SIG-M5 (cell line): ENCODE data around the gene AKIP1.
A peak's percentile ranks its signal among the peaks of the same experiment; 100 is the strongest.
"Not testable (repeated sequence)": the region's sequence is repeated elsewhere in the genome, so short reads cannot be mapped to it uniquely, and the experiment has no call there.

Source experiments
- DNase-seq: peaks from one replicate; lab custom pipeline; 2025; lab: John Stamatoyannopoulos, UW

The AKIP1 gene

DNA sequence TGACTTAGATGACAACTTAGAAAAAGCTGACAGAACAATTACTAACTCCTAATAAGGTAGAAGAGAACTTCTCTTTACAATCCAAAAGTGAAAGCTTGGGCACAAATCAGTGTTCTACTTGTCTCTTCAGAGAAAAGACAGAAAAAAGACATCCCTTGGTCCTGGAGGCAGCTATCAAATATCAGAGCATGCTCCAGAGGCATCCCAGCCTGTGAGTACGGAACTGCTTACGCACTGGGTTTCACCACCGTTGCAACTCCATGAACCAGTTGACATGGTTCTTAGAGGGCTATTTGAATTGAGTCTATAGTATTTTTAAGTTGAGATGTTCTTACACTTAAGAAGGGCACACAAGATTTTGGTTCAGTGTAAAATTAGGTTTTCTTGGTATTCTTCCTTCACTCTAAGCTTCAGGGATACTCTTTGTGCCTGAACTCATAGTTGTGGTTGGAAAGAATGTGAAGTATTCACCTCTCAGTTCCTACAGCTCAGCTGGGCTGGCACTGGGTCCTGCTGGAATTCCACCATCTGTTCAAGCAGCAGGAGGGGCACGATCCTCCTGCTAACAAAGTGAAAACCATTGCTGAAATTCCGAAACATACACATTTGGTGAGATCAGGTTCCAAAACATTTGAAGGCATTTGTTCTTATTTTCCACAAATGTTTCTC is 6.3 kb downstream of the AKIP1 start:
- no peak for DNase-seq

DNA sequence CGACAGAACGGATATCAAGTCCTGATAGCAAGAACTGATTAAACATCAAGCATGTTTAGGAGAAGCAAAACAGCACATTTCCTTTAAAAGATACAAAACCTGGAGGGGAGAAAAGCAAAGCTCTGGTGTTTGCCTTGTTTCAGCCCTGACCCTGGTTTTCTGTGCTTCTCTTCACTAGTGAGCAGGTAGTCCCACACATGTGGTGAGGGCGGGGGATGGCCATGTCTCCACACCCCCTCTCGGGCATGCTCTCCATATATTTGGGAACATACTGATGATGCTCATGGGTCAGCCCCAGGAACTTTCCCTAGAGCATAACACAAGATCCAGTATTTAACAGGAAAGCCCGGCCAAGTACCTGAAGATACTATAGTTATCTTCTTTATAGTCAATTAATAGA is 11.7 kb downstream of the AKIP1 start:
- DNase-seq: no peak

DNA sequence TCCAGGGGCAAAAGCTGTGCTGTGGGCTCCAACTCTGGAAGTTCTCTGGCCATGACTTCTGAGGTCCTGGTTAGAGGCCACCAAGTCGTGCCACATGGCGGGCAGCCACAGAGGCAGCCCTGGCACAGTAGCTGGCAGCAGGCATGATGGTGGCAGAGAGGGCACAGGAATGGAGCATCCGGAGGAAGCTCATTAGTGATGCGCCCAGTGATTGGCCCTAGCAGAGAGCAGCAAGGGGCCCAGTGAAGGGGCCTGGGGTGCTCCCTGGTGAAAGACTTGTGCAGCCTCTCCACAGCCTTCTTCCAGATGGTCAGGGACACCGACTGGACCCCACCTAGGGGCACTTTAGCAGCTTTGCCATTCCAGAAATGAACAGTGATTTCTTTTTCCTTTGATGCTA is 14.7 kb downstream of the AKIP1 start:
- DNase-seq: no peak

DNA sequence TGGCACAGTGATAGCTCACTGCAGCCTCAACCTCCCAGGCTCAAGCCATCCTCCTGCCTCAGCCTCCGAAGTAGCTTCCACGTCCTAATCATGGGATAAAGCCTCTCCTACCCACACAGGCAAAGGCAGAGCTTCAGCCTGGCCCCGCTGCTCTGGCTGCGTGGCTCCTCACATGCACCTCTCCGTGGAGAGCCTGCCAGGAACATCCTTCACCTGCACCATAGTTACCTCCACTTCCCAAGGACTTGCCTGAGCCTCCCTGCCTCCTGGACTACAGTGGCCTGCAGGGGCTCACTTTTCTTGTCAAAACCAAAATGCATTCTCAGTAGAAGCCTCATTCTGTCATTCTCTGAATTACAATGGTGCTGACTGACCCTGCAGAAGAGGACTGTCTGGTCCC is 15.2 kb downstream of the AKIP1 start:
- no peak for DNase-seq

DNA sequence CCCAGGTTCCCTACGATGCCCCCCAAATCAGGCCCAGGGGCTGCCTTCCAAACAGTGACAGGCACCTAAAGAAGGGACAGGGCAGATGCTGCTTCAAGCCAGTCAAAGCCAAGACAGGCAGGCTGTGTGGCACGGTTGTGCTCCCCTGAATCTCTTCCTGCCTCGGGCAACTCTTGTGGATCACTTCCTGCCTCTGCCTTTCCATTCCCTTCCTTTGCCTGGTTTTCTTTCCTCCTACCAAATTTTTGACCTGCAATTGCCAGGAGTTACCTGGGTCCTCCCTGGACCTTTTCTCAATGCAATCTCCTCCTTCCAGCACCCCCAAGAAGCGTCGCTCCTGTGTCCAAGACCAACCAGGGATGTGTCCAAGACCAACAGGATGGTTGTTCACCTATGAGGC is 16.2 kb downstream of the AKIP1 start:
- no peak for DNase-seq

DNA sequence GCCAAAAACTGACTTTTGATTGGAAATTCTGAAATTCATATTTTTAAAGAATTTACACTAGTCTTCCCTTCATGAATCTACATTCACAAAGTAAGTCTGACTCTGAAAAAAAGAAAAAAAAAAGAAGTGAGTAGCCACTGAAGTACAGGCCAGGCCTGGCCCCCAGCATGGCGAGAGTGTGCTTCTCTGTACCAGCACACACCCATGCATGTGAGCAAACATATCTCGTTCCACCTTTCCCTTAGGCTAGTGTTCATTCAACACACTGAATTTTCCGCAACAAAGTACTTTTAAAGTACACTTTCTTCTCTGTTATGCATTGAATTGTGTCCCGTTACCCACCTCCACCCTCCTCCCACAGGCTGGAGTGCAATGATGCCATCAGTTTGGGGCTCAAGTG is 17.2 kb downstream of the AKIP1 start:
- DNase-seq: no peak

DNA sequence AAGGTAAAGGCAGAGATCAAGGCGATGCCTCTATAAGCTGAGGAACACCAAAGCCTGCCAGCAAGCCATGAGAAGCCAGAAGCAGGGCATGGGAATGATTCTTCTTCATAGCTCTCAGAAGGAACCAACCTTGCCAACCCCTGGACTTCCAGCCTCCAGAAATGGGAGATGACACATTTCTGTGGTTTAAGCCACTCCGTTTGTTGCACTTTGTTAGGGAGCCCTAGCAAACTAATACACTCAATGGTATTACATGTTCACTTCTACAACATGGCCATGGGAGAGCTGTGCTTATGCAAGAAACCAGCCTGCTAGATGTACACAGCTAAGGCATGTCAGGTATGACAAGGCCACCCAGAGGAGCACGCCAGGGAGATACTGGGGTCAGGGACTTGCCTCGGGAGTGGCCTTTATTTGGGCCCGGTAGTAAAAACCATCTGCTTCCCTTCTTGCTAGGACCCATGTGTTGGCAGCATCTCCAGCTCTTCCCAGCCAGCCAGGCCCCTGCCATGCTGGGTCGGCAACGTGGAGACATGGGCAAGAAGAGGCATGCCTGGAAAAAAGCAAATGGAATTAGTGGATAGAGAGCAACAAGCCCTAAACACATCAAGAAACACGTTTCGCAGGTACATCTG is 18.1 kb downstream of the AKIP1 start:
- no peak for DNase-seq

DNA sequence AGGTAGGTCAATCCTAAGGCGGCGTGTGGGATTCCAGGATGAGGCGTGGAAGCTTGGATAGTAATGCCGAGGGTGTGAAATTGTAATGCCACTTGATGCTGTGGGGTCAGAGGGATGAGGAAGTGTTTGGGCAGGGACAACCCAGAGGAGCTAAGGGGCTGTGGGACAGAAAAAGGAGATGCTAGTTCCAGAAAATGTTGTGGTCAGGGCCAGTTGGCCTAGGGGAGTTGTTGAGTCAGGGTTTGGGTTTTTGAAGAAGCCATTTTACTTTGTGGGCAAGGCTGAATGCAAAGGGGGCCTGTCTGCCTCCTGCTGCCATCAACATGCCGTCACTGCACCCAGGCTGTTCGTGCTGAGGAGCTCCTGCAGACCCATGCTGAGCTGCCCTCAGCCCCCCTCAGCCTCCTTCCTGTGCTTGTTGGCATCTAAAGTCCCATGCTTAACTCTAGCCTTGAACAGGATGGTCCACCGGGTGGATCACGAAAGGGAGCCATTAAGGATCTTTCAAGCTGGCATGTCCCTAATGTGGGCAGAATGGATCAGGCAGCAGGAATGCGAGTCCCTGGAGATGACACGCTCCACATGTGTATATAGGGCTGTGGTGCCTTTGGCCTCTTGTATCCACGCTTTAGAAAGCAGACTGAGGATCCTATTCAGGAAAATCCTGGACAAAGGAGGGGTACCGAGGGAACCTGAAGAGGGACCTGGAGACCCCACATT is 19.6 kb downstream of the AKIP1 start:
- no peak for DNase-seq

DNA sequence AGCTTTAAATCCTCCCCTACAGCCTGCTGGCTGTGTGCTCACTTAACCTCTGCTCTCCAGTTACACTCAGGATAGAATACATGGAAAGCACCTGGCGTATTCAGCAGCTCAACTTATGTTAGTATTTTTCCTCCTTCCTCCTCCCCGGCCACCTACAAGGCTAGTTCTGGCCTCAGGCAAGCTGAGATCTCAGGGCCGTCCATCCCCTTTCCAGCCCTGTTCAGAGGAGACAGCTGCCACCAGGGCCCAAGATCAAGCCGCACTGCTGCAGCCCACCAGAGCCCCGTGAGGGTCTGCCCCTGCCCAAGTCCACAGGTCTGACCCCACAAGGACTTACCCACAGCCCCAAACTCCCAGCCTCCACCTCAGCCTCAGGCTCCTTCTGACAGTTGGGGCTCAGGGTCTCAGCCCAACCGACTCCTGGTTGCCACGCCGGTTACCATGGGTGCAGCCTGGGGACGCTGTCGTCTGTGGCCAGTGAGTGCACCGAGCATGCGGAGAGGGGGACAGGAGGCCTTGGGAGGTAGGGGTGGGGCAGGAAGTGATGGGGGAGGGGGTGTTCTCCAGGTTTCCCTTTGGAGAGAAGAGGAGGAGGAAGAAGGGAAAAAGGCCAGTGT is 21.7 kb downstream of the AKIP1 start, which contains the start of gene C11orf16:
TSS of gene C11orf16 (minus strand) at position 384 of the 617 bp plus-strand sequence. CDS start 639 bp downstream, outside the sequence.
- no peak for DNase-seq

DNA sequence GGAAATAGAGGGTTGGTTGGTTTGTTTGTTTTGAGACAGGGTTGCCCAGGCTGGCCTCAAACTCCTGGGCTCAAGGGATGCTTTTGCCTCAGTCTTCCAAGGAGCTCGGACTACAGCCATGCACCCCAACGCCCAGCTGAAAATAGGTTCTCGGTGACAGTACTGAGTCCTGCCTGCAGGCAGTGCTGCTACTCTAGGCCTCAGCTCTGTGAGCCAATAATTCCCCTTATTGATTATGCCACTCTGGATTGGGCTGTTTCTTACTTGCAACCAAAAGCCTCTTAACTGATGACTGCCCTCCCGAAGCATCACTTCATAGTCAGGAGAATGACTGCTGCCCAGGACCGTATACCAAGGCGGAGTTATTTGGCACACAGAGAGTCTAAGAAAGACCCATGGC is 22.9 kb downstream of the AKIP1 start:
- DNase-seq: no peak

DNA sequence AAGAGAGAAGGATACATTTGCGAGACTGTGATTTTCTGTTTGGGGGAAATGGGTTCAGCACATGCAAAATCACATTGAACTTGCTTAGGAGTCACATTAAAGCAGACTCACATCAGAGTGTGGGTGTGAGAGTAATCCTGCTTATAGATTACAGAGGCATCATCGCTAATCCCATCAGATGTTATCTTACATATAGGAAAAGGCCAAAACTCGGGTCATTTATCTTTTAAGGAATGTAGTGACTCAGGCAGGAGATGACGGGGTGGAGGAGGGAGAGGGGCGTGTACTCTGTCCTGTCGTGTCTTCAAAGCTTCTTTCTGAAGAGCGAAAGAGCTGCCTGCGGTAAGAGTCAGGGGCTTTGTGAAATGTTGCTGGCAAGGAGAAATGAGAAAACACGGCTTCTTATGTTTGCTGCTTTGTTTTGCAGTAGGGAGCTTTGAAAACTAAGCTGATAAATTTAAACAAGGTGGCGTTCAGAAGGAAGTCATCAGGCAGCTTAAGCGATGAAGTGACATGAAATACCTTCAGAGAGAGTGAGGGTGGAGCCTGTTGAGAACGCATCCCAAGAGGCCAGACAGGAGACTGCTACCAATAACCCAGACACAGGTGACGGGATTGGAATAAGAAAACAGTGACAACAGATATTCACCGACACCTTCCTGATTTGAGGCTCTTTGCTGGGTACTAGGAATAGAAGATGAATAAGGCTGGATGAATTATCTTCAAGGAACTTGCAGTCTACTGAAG is 23.9 kb downstream of the AKIP1 start:
- DNase-seq: no peak

DNA sequence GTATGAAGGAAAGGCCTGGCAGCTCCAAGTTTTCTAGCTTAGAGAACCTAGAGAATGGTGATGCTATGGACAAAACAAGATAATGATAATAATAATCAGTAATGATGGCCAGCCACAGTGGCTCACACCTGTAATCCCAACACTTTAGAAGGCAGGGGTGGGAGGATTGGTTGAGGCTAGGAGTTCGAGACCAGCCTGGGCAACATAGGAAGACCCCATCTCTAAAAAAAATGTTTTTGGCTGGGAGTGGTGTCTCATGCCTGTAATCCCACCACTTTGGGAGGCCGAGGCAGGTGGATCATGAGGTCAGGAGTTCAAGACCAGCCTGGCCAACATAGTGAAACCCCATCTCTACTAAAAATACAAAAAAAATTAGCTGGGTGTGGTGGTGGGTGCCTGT is 24.8 kb downstream of the AKIP1 start:
- not testable (repeated sequence) for DNase-seq

DNA sequence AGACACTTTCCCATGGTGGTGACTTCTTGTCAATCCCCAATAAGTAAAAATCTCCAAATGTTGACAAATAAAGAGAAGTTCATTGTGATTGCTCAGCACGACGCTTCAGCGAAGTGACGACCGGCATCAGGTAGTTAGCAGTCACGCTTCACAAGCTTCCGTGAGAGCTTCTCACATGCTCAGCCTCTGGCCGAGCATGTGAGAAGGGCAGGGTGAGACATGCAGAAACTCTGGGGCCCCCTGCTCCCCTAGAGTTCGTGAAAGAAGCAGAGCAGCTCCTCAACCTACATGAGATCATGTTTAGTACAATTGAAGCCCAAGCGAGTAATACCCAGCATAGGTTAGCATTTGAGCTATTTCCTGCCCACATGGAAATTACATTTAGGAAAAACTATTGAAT is 26.2 kb downstream of the AKIP1 start:
- no peak for DNase-seq

DNA sequence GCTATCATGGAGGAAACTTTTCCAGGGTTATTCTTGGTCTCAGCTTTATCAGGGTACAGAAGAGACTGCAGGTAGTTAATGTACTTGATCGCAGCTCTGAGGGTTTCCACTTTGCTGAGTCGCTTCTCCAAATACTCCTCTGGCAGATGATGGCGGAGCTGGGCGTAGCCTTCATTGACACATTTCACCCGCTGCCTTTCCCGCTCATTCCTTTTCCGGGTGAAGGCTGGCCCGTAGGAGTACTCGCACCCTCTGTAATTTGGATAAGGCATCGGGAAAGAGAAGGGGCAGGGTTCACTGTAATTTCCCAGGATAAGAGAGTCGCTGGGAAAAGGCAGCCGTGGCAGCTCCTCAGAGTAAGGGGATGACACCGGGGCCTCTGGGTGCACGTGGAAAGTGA is 26.7 kb downstream of the AKIP1 start:
- no peak for DNase-seq

DNA sequence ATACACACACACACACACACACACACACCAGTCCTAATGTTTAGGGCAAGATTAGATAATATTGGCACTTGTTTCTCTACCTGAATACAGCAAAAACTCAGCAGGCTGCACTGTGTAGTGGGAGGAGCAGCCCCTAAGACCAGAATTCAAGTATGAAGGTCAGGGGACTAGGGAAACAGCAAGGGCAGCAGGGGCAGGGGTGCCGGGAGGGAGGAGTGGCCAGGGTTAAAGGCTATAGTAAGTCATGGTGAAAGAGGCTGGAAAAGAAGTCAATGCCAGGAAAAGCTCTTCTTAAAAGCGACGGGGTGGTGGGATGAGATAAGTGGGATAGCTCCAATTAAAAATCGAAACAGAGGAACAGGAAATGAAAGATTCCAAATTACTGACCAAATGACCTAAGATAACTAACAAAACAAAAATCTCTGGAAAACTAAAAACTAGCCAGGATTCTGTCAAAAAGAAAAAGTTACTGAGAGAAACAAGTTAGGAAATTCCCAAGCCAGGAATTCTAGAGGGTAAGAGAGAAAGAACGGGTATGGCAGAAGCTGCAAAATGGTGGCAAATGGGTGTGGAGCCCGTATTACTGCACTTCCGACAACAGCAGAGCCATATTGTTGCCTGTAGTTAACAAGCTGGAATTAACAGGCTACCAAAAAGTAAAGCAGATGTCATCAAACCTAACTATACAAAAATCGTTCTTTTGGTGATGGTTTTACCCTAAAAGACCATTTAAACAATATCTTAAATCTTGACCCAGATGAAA is 30.5 kb downstream of the AKIP1 start:
- DNase-seq: no peak

DNA sequence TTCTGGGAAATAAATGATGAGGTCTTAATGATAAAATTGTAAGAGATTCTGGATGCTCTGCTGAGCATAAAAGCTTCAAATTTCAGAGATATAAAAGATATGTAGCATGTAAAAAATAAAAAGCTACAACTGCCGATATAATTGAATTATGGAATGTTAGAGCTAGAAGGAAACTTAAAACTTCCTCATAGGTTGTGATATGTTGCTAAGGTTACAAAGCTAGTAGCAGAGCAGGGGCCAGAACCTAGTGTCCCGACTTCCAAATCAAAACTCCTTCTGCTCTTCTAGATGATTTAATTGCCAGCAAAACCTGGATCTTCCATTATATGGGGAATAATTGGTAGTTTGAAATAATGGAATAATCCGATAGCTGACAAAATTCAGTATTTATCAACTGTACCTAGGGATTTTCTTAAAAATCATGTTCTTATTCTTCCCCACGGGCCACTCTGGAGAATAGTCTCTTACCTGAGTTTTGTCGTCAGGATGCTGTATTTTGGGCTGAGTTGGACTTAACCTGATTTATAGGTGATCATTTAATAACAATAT is 31.6 kb downstream of the AKIP1 start, which contains the start of gene ASCL3:
TSS of gene ASCL3 (minus strand) at position 499 of the 549 bp plus-strand sequence. CDS start 4,855 bp downstream, outside the sequence.
- no peak for DNase-seq

DNA sequence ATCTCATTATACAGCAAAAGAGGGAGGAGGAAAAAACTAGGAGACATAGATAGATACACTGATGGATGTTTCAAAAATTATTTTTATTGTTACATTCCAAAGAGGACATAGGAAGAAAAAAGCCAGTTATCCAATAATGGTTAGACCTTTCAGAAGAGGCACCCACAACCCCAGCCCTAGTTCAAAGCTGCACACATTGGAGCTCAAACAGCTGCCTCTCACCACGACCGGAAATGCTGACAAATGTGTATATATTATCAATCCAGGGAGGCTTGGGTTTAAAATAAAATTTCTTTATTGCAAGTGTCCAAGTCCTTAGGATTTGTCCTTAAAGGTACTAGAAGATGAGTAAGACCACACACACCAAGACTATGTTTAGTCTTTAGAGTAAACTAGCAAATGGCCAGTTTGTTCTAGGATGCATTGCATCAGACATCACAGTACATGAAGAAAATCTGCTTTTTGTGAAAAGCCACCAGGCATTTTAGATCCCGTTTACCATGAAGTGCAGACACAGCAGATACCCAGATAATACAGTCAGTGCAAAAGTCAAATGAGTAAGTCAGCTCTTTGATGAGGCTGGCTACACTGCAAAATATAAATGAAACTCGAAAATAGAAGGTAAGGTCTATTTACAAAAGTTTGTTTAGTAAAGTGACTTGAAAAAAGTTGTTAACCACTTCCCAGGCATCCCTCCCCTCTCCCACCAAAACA is 36.4 kb downstream of the AKIP1 start:
- DNase-seq: no peak

DNA sequence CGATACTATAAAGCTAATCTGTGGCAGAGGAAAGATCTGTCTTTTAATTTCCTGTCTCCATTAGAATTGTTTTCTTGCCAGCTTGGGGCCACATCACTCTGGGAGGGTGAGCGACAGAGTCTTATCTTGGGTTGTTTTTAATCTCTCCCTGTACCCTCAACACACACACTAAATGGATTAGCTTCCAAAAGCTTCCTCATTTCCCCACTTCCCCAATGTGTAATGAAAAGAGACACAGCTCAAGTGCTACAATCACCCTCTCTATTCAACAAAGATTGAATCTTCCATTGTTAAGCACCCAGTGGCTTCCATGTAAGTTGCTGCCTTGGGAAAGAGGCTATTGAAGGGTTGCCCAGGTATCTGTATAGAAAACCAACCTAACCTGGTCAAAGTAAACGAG is 37.9 kb downstream of the AKIP1 start:
- no peak for DNase-seq

DNA sequence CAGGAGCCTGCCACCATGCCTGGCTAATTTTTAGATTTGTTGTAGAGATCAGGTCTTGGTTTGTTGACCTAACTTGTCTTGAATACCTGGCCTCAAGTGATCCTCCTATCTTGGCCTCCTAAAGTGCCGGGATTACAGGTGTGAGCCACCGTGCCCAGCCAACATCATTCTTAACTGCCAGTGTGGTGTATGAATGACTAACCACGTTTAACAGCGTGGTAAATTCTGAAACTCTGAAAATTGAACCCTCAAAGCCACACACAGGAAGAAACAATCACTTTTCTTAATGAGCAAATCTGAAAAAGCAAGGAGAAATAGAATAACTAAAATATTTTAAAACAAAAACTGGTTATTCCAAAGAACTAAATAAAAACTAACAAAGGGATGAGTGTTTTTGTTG is 45.9 kb downstream of the AKIP1 start:
- no peak for DNase-seq

DNA sequence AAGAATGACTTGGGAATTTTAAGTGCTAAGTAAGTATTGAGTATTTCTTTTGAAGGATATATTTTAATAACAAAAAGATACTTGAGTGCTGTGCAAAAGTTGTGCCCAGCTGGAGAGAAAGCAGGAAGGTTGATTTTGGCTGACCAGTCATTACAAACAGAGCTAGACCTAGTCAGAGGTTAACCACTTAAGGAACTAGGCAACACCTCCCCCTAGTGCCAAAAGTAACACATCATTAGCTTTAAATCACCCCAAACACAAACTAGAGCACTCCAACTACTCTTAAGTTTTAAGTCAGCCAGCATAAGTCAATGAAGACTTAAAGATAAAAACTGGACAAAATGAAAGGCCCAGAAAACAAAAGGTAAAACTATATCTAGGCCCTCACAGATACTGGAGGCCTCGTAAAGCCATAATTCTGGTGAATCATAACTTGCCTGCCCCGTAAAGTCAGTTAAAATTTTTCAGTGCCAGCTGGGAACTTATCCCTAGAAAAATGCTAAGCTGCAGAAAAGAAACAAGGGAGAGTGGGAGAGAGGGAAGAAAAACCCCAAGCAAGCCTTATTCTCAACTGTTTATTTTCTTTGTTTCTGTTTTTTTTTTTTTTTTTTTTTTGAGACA is 48.7 kb downstream of the AKIP1 start:
- DNase-seq: peak; percentile 22
